ENCODE results near the gene NFYC. TPM values are rescaled to one million over a fixed set of nuclear protein-coding genes. Genes with fewer than 3 reads are reported as not detected.
A peak's percentile ranks its signal among the peaks of the same experiment; 100 is the strongest.
"Not testable (repeated sequence)": the region's sequence is repeated elsewhere in the genome, so short reads cannot be mapped to it uniquely, and the experiment has no call there.

The NFYC gene
- total RNA-seq, 1 experiment from 2014 or later = 63.3 TPM

- peaks cover 81% of the 10 kb centered on the region for H3K79me2 ChIP-seq (ENCODE audit: insufficient read depth, low read length)
- POLR2A ChIA-PET; H2AFZ ChIP-seq (ENCODE audit: low read depth, low read length, poor library complexity, severe bottlenecking); BruUV-seq (replicated peaks); CTCF ChIA-PET; H3K9me2 ChIP-seq (ENCODE audit: insufficient read depth); H3K27ac ChIP-seq (ENCODE audit: low read depth, low read length); H3K27me3 ChIP-seq (ENCODE audit: insufficient read depth, low read length); H3K36me3 ChIP-seq (ENCODE audit: control insufficient read depth in 1 of 2, insufficient read depth in 2 of 2, low read length in 2 of 2); H3K4me3 ChIP-seq (replicated peaks in 1 of 2; ENCODE audit: low read depth in 1 of 2, low read length in 2 of 2); RAD21 ChIA-PET (ENCODE audit: low non-redundant PET in 1 of 2, low total read pairs in 2 of 2, uncharacterized antibody in 2 of 2, unreplicated experiment in 2 of 2); DNase-seq (ENCODE audit: low read depth, low spot score); H3K9ac ChIP-seq (ENCODE audit: low read length); intact Hi-C loops (cut with micrococcal nuclease); H3K9me3 ChIP-seq (ENCODE audit: control insufficient read depth in 1 of 2, insufficient read depth in 1 of 2, low read depth in 1 of 2, low read length in 2 of 2): not testable (repeated sequence)
- H3K4me2 ChIP-seq (ENCODE audit: low read length) = 0 out of 2 replicates have a peak overlapping the region, but pooled peaks have one; percentile 30
- peaks cover 0 to 17% of the 10 kb centered on the region in 2 experiments; a peak in 2 of 4 replicates for H3K4me1 ChIP-seq (ENCODE audit: control insufficient read depth in 1 of 2, insufficient read depth in 2 of 2, low read length in 2 of 2)
- peak; percentile 40; the same call in 1 of the 2 replicates for ATAC-seq
- peaks cover 12% of the 10 kb centered on the region for H4K20me1 ChIP-seq (ENCODE audit: insufficient read depth)
Measured at GRCh38 chr1:40727662-40728061, 36.2 kb downstream of the NFYC start.

- intact Hi-C loops (cut with micrococcal nuclease); BruUV-seq (replicated peaks); H3K4me2 ChIP-seq (ENCODE audit: low read length); H3K27ac ChIP-seq (ENCODE audit: low read depth, low read length); H3K9me3 ChIP-seq (ENCODE audit: control insufficient read depth in 1 of 2, insufficient read depth in 1 of 2, low read depth in 1 of 2, low read length in 2 of 2); H3K4me3 ChIP-seq (replicated peaks in 1 of 2; ENCODE audit: low read depth in 1 of 2, low read length in 2 of 2); H3K27me3 ChIP-seq (ENCODE audit: insufficient read depth, low read length); DNase-seq (ENCODE audit: low read depth, low spot score); H3K9ac ChIP-seq (ENCODE audit: low read length); CTCF ChIA-PET; ATAC-seq; H2AFZ ChIP-seq (ENCODE audit: low read depth, low read length, poor library complexity, severe bottlenecking); H3K9me2 ChIP-seq (ENCODE audit: insufficient read depth); H3K36me3 ChIP-seq (ENCODE audit: control insufficient read depth in 1 of 2, insufficient read depth in 2 of 2, low read length in 2 of 2); RAD21 ChIA-PET (ENCODE audit: low non-redundant PET in 1 of 2, low total read pairs in 2 of 2, uncharacterized antibody in 2 of 2, unreplicated experiment in 2 of 2): not testable (repeated sequence)
- peaks cover 12% of the 10 kb centered on the region for H4K20me1 ChIP-seq (ENCODE audit: insufficient read depth)
- peaks cover 78% of the 10 kb centered on the region for H3K79me2 ChIP-seq (ENCODE audit: insufficient read depth, low read length)
- peaks cover 0 to 17% of the 10 kb centered on the region in 2 experiments; a peak in 2 of 4 replicates for H3K4me1 ChIP-seq (ENCODE audit: control insufficient read depth in 1 of 2, insufficient read depth in 2 of 2, low read length in 2 of 2)
- POLR2A ChIA-PET = interaction anchor here (1.2 kb wide), 1 partner anchor 9 kb away, joined by 3 read pairs; no protein-coding TSS in a partner anchor
Measured at GRCh38 chr1:40729316-40729862, 37.9 kb downstream of the NFYC start.

- RAD21 ChIA-PET (ENCODE audit: low non-redundant PET in 1 of 2, low total read pairs in 2 of 2, uncharacterized antibody in 2 of 2, unreplicated experiment in 2 of 2) = no interaction called here
- no peak for ATAC-seq
- Histone ChIP-seq H4K20me1 (ENCODE audit: insufficient read depth) (peaks cover 7% of the 10 kb centered on the region; the same call in 1 of the 2 replicates), H3K36me3 (ENCODE audit: control insufficient read depth in 1 of 2, insufficient read depth in 2 of 2, low read length in 2 of 2) (no peaks in the 10 kb centered on the region), H3K27ac (ENCODE audit: low read depth, low read length) (no peak overlapping the region), H3K9me3 (ENCODE audit: control insufficient read depth in 1 of 2, insufficient read depth in 1 of 2, low read depth in 1 of 2, low read length in 2 of 2) (no peaks in the 10 kb centered on the region), H3K27me3 (ENCODE audit: insufficient read depth, low read length) (no peaks in the 10 kb centered on the region), H3K4me2 (ENCODE audit: low read length) (no peak overlapping the region), H2AFZ (ENCODE audit: low read depth, low read length, poor library complexity, severe bottlenecking) (no peak overlapping the region), H3K4me1 (ENCODE audit: control insufficient read depth in 1 of 2, insufficient read depth in 2 of 2, low read length in 2 of 2) (peaks cover 0 to 5% of the 10 kb centered on the region in 2 experiments; a peak in 1 of 4 replicates), H3K9me2 (ENCODE audit: insufficient read depth) (no peaks in the 10 kb centered on the region), H3K79me2 (ENCODE audit: insufficient read depth, low read length) (peaks cover 70% of the 10 kb centered on the region), H3K9ac (ENCODE audit: low read length) (no peak overlapping the region), H3K4me3 (replicated peaks in 1 of 2; ENCODE audit: low read depth in 1 of 2, low read length in 2 of 2) (no peak overlapping the region)
- CTCF ChIA-PET = no interaction called here
- intact Hi-C loops (cut with micrococcal nuclease) = no loop called here
- BruUV-seq (replicated peaks) = no TSS peak
- no peak for DNase-seq (ENCODE audit: low read depth, low spot score)
- POLR2A ChIA-PET = no interaction called here
- TF ChIP-seq JUND (IDR thresholded peaks at IDR 0.05) (no peak), CTCF (IDR thresholded peaks at IDR 0.05 in 2 of 3, conservative IDR thresholded peaks at IDR 0.05 in 1 of 3; ENCODE audit: borderline replicate concordance in 1 of 3, insufficient read depth in 1 of 3, low read depth in 2 of 3, low read length in 2 of 3) (no peak), POLR2A (IDR thresholded peaks at IDR 0.05; ENCODE audit: borderline replicate concordance, extremely low read depth, insufficient read depth, insufficient read length) (no peak), ZNF274 (IDR thresholded peaks at IDR 0.05; ENCODE audit: low read depth, low read length) (no peak), RAD21 (IDR thresholded peaks at IDR 0.05; ENCODE audit: low read depth) (no peak), ZBTB33 (IDR thresholded peaks at IDR 0.05; ENCODE audit: extremely low read depth, insufficient replicate concordance, low read length) (no peak)
Measured at GRCh38 chr1:40732756-40733301, 41.3 kb downstream of the NFYC start.
